ENCODE results near the gene SP7. TPM values are rescaled to one million over a fixed set of nuclear protein-coding genes. Genes with fewer than 3 reads are reported as not detected.

The SP7 gene
- not detected in 2 replicates for total RNA-seq

DNA sequence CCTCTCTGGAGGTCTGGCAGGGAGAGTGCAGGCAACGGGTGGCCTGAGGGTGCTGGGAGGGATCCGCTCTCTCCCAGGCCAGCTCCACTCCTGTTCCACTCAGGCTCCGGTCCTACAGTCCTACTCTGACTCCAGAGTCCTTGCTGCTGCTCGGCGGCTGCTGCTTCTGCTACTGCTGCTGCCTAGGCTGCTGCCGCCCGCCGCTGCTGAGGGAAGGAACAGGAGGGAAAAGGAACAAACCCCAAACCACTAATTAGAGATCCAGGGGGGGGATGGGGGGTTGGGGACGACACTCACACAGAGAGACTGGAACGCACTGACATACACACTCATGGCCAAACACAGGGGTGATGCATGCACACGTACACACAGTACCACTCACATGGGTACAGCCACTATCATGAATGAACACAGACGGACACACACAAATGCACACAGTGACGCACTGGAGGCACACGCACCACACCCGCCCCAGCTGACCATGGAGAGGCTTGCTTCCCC is at the start of gene SP7:
SP7 (minus strand) TSS at position 174 of the 501 bp plus-strand sequence. CDS start 708 bp downstream, outside the sequence.

DNA sequence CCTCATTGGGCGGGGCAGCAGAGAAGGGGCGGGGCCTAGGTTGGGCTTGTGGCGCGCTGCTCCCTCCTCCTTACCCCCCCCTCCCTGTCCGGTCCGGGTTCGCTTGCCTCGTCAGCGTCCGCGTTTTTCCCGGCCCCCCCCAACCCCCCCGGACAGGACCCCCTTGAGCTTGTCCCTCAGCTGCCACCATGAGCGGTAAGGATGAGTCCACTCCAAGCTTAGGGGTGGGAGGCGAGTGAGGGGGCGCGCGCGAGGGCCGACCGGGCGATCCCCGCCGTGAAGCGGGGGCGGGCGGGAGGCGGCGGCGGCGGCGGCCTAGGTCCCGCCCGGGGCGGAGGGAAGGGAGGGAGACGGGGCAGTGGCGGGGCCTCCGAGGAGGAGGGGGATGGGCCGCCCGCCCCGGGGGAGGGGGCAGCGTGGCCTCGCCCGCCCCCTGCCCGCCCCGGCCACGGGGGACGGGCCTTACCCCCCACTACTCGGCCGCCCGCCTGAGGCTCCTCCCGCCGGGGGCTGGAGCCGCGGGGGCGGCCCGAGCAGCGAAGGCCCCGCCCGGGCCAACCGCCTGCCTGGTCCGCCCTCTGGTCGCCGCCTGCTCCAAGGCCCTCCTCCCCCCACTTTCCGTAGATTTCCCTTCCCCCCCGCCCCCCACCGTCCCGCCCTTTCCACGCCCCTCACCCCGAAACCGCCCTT is 44.1 kb upstream of the SP7 start, which contains the start of gene SP1:
SP1 (plus strand) TSS at position 73 of the 690 bp plus-strand sequence; CDS start at position 189, 116 bp downstream.

DNA sequence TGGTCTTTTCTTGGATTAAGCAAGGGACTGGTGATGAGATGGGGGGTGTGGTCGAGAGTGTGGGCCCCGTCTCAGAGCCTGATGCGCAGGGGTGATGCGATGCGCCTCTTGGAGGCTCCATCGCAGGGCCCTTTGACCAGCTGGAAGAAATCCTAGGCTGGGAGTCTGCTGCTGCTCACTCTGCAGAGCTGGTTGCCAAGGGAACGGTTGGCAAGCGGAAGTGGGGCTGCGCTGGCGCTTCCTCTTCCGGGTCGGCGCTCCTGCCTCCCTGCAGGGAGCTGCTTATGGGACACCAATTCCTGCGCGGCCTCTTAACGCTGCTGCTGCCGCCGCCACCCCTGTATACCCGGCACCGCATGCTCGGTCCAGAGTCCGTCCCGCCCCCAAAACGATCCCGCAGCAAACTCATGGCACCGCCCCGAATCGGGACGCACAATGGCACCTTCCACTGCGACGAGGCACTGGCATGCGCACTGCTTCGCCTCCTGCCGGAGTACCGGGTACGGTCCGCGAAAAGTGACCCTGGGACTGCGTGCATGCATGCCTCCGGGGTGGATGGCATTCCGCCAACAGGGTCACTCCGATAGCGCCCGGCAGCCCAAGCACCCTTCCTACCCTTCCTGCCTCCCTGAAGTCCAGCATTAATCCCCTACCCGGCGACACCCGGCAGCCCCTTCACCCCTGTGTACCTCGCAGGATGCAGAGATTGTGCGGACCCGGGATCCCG is 36.5 kb downstream of the SP7 start, which contains the start of gene MYG1:
MYG1 (plus strand) TSS at position 242 of the 727 bp plus-strand sequence; CDS start at position 285, 43 bp downstream.

GRCh38 chr12:53295070-53295890 is 40.9 kb downstream of the SP7 start, which contains the start of gene PFDN5:
PFDN5 (plus strand) TSS chr12:53295542; CDS start chr12:53295568, 26 bp downstream.

Other genes starting within 250 kb of the SP7 start
- gene IGFBP6, start 238.7 kb downstream of the SP7 start, total RNA-seq = 779 and 1,045 TPM in 2 replicates
- 0.12 TPM in 1 of 2 replicates, not detected in the other for gene SOAT2, start 232.9 kb downstream of the SP7 start, total RNA-seq
- gene ZNF740, start 155.6 kb downstream of the SP7 start, total RNA-seq = 3.7 and 9.4 TPM in 2 replicates
- gene CSAD, start 155.4 kb downstream of the SP7 start, total RNA-seq = 8.5 and 10.6 TPM in 2 replicates
- gene ITGB7, start 129.1 kb downstream of the SP7 start, total RNA-seq = 0.17 TPM in 1 of 2 replicates, not detected in the other
- 20.2 and 57.0 TPM in 2 replicates for gene RARG, start 104.1 kb downstream of the SP7 start, total RNA-seq
- 0.12 and 1.8 TPM in 2 replicates for gene ESPL1, start 68.1 kb downstream of the SP7 start, total RNA-seq
- gene PFDN5, start 40.8 kb downstream of the SP7 start, total RNA-seq = 559 and 576 TPM in 2 replicates
- 43.3 and 64.9 TPM in 2 replicates for gene MYG1, start 36.7 kb downstream of the SP7 start, total RNA-seq
- gene AAAS, start 14.7 kb downstream of the SP7 start, total RNA-seq = 40.7 and 41.6 TPM in 2 replicates
- 23.9 and 33.4 TPM in 2 replicates for gene SP1, start 43.8 kb upstream of the SP7 start, total RNA-seq
- 0.09 and 0.23 TPM in 2 replicates for gene AMHR2, start 87.5 kb upstream of the SP7 start, total RNA-seq
- 72.2 and 91.3 TPM in 2 replicates for gene PRR13, start 105.4 kb upstream of the SP7 start, total RNA-seq
- gene PCBP2, start 115.7 kb upstream of the SP7 start, total RNA-seq = 165 and 336 TPM in 2 replicates
- 39.1 and 46.5 TPM in 2 replicates for gene MAP3K12, start 163.1 kb upstream of the SP7 start, total RNA-seq
- gene TARBP2, start 164.9 kb upstream of the SP7 start, total RNA-seq = 40.6 and 40.9 TPM in 2 replicates
- gene NPFF, start 171.1 kb upstream of the SP7 start, total RNA-seq = not detected in 2 replicates

Data from pericardium fibroblast (primary cell).